C4-2B (cell line): Measurements from ENCODE around the gene SPOCK1.

Source experiments
- H3K27ac ChIP-seq: fragments of 450-650 bp; 2 replicates; pipeline ENCODE4 v1.5.1; 2017
- CTCF ChIP-seq: fragments of 450-650 bp; conservative IDR thresholded peaks from 2 replicates; pipeline ENCODE4 v1.5.1; 2017; ENCODE audit warnings: mild to moderate bottlenecking
- ZFX ChIP-seq: fragments of 450-650 bp; IDR thresholded peaks from 2 replicates; pipeline ENCODE4 v1.6.1; 2017

Gene SPOCK1

GRCh38 chr5:137492331-137492730 lies 6.8 kb downstream of the SPOCK1 start:
- TF ChIP-seq ZFX (no peak), CTCF (no peak)
- H3K27ac ChIP-seq: no peak overlapping the region

GRCh38 chr5:137491121-137491520 lies 8.0 kb downstream of the SPOCK1 start:
- TF ChIP-seq ZFX: no peak
- TF ChIP-seq CTCF: no peak
- H3K27ac ChIP-seq: no peak overlapping the region

- no peak overlapping the region for H3K27ac ChIP-seq
- TF ChIP-seq ZFX (no peak), CTCF (no peak)
Observed at GRCh38 chr5:137490591-137490990, 8.5 kb downstream of the SPOCK1 start.

- no peak overlapping the region for H3K27ac ChIP-seq
- no peak for TF ChIP-seq CTCF
Observed at GRCh38 chr5:137488974-137489373, 10.2 kb downstream of the SPOCK1 start.

- no peak overlapping the region for H3K27ac ChIP-seq
- TF ChIP-seq CTCF (no peak), ZFX (no peak)
Observed at GRCh38 chr5:137488516-137488915, 10.6 kb downstream of the SPOCK1 start.

- H3K27ac ChIP-seq: no peak overlapping the region
- TF ChIP-seq CTCF: no peak
- no peak for TF ChIP-seq ZFX
Observed at GRCh38 chr5:137487600-137487999, 11.5 kb downstream of the SPOCK1 start.

- no peak overlapping the region for H3K27ac ChIP-seq
- TF ChIP-seq ZFX: no peak
- no peak for TF ChIP-seq CTCF
Observed at GRCh38 chr5:137486707-137487106, 12.4 kb downstream of the SPOCK1 start.
